Measurements from ENCODE around the gene OR2M5.

OR2M5 gene

GRCh38 chr1:248187363-248187762 is 42.4 kb downstream of the OR2M5 start:
- Histone ChIP-seq H3K79me1 (ENCODE audit: low read depth, low read length) (no peaks in the 10 kb centered on the region), H3K18ac (ENCODE audit: low read length) (no peak overlapping the region), H4K91ac (ENCODE audit: low read depth, low read length, poor library complexity) (no peak overlapping the region), H3K9ac (ENCODE audit: low read depth, low read length, poor library complexity) (no peak overlapping the region), H2BK12ac (ENCODE audit: low read length) (no peak overlapping the region), H2BK5ac (ENCODE audit: low read length) (no peak overlapping the region), H2AFZ (ENCODE audit: low read length) (no peak overlapping the region), H3K4me3 (ENCODE audit: low read length in 2 of 2) (no peak overlapping the region), H3K9me3 (replicated peaks in 1 of 2; ENCODE audit: control insufficient read depth in 2 of 2, insufficient read depth in 1 of 2, low read depth in 1 of 2, low read length in 2 of 2) (peaks cover 0 to 15% of the 10 kb centered on the region in 2 donors), H3K23ac (ENCODE audit: low read depth, low read length, poor library complexity) (no peak overlapping the region), H3K27me3 (ENCODE audit: control insufficient read depth in 3 of 3, insufficient read depth in 3 of 3, low read depth in 1 of 3, low read length in 3 of 3) (no peaks in the 10 kb centered on the region), H3K4me1 (ENCODE audit: control insufficient read depth in 2 of 2, insufficient read depth in 1 of 2, low read depth in 1 of 2, low read length in 2 of 2) (peaks cover 0 to 2% of the 10 kb centered on the region in 2 donors), H2AK5ac (ENCODE audit: low read depth, low read length) (no peak overlapping the region), H4K8ac (ENCODE audit: low read depth, low read length) (no peak overlapping the region), H2BK15ac (ENCODE audit: low read length) (no peak overlapping the region), H3K4ac (ENCODE audit: low read length) (no peak overlapping the region), H3K4me2 (ENCODE audit: insufficient read depth, low read length, poor library complexity, severe bottlenecking) (no peak overlapping the region), H3K27ac (replicated peaks; ENCODE audit: low read length) (no peak overlapping the region), H2BK120ac (ENCODE audit: low read depth, low read length) (no peak overlapping the region), H3K36me3 (replicated peaks in 1 of 2; ENCODE audit: control insufficient read depth in 2 of 2, insufficient read depth in 2 of 2, low read length in 2 of 2) (no peaks in the 10 kb centered on the region), H3K14ac (ENCODE audit: low read length) (no peak overlapping the region)
- DNase-seq (ENCODE audit: low spot score): no peak
- WGBS, 2 donors (ENCODE audit: extremely low coverage in 2 of 2, insufficient read length in 2 of 2, insufficient replicate concordance in 1 of 2): no CpG with 5 or more reads among the region's 3 CpGs

DNA sequence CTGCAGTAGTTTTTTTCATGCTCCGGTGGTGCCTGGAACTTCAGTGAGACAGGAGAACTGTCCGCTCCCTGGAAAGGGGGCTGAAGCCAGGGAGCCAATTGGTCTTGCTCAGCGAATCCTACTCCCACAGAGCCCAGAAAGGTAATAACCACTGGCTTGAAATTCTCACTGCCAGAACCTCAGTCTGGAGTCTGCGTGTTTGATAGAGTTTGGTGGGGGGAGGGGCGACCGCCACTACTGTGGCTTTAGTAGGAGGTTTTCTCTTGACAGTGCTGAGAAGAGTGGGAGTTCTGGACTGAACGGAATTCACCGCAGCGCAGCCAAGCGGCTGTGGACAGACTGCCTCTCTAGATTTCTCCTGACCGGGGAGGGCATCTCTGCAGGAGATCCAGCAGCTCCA is 44.1 kb downstream of the OR2M5 start:
- Histone ChIP-seq H3K79me1 (ENCODE audit: low read depth, low read length) (no peaks in the 10 kb centered on the region), H3K4ac (ENCODE audit: low read length) (no peak overlapping the region)

DNA sequence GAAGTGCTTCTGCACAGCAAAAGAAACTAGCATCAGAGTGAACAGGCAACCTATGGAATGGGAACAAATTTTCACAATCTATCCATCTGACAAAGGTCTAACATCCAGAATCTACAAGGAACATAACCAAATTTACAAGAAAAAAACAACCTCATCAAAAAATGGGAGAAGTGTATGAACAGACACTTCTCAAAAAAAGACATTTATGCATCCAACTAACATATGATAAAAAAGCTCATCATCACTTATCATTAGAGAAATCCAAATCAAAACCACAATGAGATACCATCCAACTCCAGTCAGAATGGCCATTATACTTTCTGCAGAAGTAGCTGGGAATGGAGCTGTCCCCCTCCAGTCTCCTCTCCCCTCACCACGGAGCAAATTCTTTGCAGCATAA is 49.2 kb downstream of the OR2M5 start:
- H3K27ac ChIP-seq (replicated peaks; ENCODE audit: low read length): no peak overlapping the region
- peaks cover 0 to 9% of the 10 kb centered on the region in 2 donors for H3K9me3 ChIP-seq (replicated peaks in 1 of 2; ENCODE audit: control insufficient read depth in 2 of 2, insufficient read depth in 1 of 2, low read depth in 1 of 2, low read length in 2 of 2)
- H2AK5ac ChIP-seq (ENCODE audit: low read depth, low read length): no peak overlapping the region

More for the DNA sequence above, 44.1 kb downstream of the OR2M5 start:
- Histone ChIP-seq H4K91ac (ENCODE audit: low read depth, low read length, poor library complexity) (no peak overlapping the region), H2BK15ac (ENCODE audit: low read length) (no peak overlapping the region), H3K23ac (ENCODE audit: low read depth, low read length, poor library complexity) (no peak overlapping the region), H2BK120ac (ENCODE audit: low read depth, low read length) (no peak overlapping the region), H3K9me3 (replicated peaks in 1 of 2; ENCODE audit: control insufficient read depth in 2 of 2, insufficient read depth in 1 of 2, low read depth in 1 of 2, low read length in 2 of 2) (peaks cover 0 to 15% of the 10 kb centered on the region in 2 donors), H3K4me1 (ENCODE audit: control insufficient read depth in 2 of 2, insufficient read depth in 1 of 2, low read depth in 1 of 2, low read length in 2 of 2) (peaks cover 0 to 2% of the 10 kb centered on the region in 2 donors), H4K8ac (ENCODE audit: low read depth, low read length) (no peak overlapping the region), H3K14ac (ENCODE audit: low read length) (no peak overlapping the region), H3K27ac (replicated peaks; ENCODE audit: low read length) (no peak overlapping the region), H2BK5ac (ENCODE audit: low read length) (no peak overlapping the region), H3K18ac (ENCODE audit: low read length) (no peak overlapping the region), H3K4me3 (ENCODE audit: low read length in 2 of 2) (no peak overlapping the region), H3K36me3 (replicated peaks in 1 of 2; ENCODE audit: control insufficient read depth in 2 of 2, insufficient read depth in 2 of 2, low read length in 2 of 2) (no peaks in the 10 kb centered on the region), H2AK5ac (ENCODE audit: low read depth, low read length) (no peak overlapping the region), H3K9ac (ENCODE audit: low read depth, low read length, poor library complexity) (no peak overlapping the region), H3K27me3 (ENCODE audit: control insufficient read depth in 3 of 3, insufficient read depth in 3 of 3, low read depth in 1 of 3, low read length in 3 of 3) (no peaks in the 10 kb centered on the region), H3K4me2 (ENCODE audit: insufficient read depth, low read length, poor library complexity, severe bottlenecking) (no peak overlapping the region), H2BK12ac (ENCODE audit: low read length) (no peak overlapping the region), H2AFZ (ENCODE audit: low read length) (peak overlapping the region; percentile 69)
- DNase-seq (ENCODE audit: low spot score): no peak
- WGBS, 2 donors (ENCODE audit: extremely low coverage in 2 of 2, insufficient read length in 2 of 2, insufficient replicate concordance in 1 of 2): no CpG with 5 or more reads among the region's 11 CpGs

More for the DNA sequence above, 49.2 kb downstream of the OR2M5 start:
- Histone ChIP-seq H2BK15ac (ENCODE audit: low read length) (no peak overlapping the region), H3K27me3 (ENCODE audit: control insufficient read depth in 3 of 3, insufficient read depth in 3 of 3, low read depth in 1 of 3, low read length in 3 of 3) (no peaks in the 10 kb centered on the region), H3K4me2 (ENCODE audit: insufficient read depth, low read length, poor library complexity, severe bottlenecking) (no peak overlapping the region), H3K23ac (ENCODE audit: low read depth, low read length, poor library complexity) (no peak overlapping the region), H2BK12ac (ENCODE audit: low read length) (no peak overlapping the region), H3K4me1 (ENCODE audit: control insufficient read depth in 2 of 2, insufficient read depth in 1 of 2, low read depth in 1 of 2, low read length in 2 of 2) (no peaks in the 10 kb centered on the region), H2BK5ac (ENCODE audit: low read length) (no peak overlapping the region), H4K91ac (ENCODE audit: low read depth, low read length, poor library complexity) (no peak overlapping the region), H3K4ac (ENCODE audit: low read length) (no peak overlapping the region), H3K79me1 (ENCODE audit: low read depth, low read length) (no peaks in the 10 kb centered on the region), H2AFZ (ENCODE audit: low read length) (no peak overlapping the region), H3K36me3 (replicated peaks in 1 of 2; ENCODE audit: control insufficient read depth in 2 of 2, insufficient read depth in 2 of 2, low read length in 2 of 2) (no peaks in the 10 kb centered on the region), H3K18ac (ENCODE audit: low read length) (no peak overlapping the region), H3K14ac (ENCODE audit: low read length) (no peak overlapping the region), H4K8ac (ENCODE audit: low read depth, low read length) (no peak overlapping the region), H2BK120ac (ENCODE audit: low read depth, low read length) (no peak overlapping the region), H3K9ac (ENCODE audit: low read depth, low read length, poor library complexity) (no peak overlapping the region), H3K4me3 (ENCODE audit: low read length in 2 of 2) (no peak overlapping the region)
- no CpG with 5 or more reads among the region's 1 CpG for WGBS, 2 donors (ENCODE audit: extremely low coverage in 2 of 2, insufficient read length in 2 of 2, insufficient replicate concordance in 1 of 2)
- DNase-seq (ENCODE audit: low spot score): no peak
